NT2/D1 (cell line): ENCODE measurements around the gene PRKACB.

Source experiments
- DNase-seq: peaks from one replicate; pipeline ENCODE4 v3.0.0-alpha.2; 2011; ENCODE audit warnings: low read depth, low spot score
- H3K27me3 ChIP-seq: 2 replicates; pipeline ENCODE4 v1.6.0; 2011; ENCODE audit warnings: mild to moderate bottlenecking; ENCODE audit not compliant: insufficient read length, insufficient read depth
- H3K36me3 ChIP-seq: 2 replicates; pipeline ENCODE4 v1.6.1; 2011; ENCODE audit warnings: mild to moderate bottlenecking, low read length, mixed read lengths; ENCODE audit not compliant: insufficient read depth, insufficient read length
- H3K4me1 ChIP-seq: 2 replicates; pipeline ENCODE4 v1.5.1; 2011; ENCODE audit not compliant: insufficient read depth, insufficient read length
- H3K4me3 ChIP-seq: 2 replicates; pipeline ENCODE4 v1.5.1; 2011; ENCODE audit warnings: low read depth; ENCODE audit not compliant: insufficient read length
- H3K9ac ChIP-seq: 2 replicates; pipeline ENCODE4 v1.6.0; 2011; ENCODE audit warnings: low read depth; ENCODE audit not compliant: insufficient read length
- H3K9me3 ChIP-seq: 2 replicates; pipeline ENCODE4 v1.5.1; 2011; ENCODE audit warnings: mild to moderate bottlenecking, low read length; ENCODE audit not compliant: insufficient read depth
- SUZ12 ChIP-seq: IDR thresholded peaks from 2 replicates; pipeline ENCODE4 v1.6.1; 2011; ENCODE audit not compliant: insufficient read length, insufficient read depth; ENCODE audit errors: extremely low read depth
- YY1 ChIP-seq: IDR thresholded peaks from 2 replicates; pipeline ENCODE4 v1.6.1; 2011; ENCODE audit not compliant: insufficient read length, insufficient read depth
- ZNF274 ChIP-seq: IDR thresholded peaks from 2 replicates; pipeline ENCODE4 v1.6.1; 2011; ENCODE audit warnings: mild to moderate bottlenecking, low read depth, low read length

PRKACB gene

GRCh38 chr1:84268346-84268745 lies 124.3 kb downstream of the PRKACB start:
- no peak for DNase-seq
- Histone ChIP-seq H3K4me1 (no peaks in the 10 kb centered on the region), H3K27me3 (no peaks in the 10 kb centered on the region), H3K9me3 (no peaks in the 10 kb centered on the region), H3K4me3 (no peak overlapping the region), H3K36me3 (no peaks in the 10 kb centered on the region), H3K9ac (no peak overlapping the region)
- no peak for TF ChIP-seq ZNF274
- TF ChIP-seq YY1: no peak
- no peak for TF ChIP-seq SUZ12

GRCh38 chr1:84269306-84269705 lies 125.2 kb downstream of the PRKACB start:
- no peak overlapping the region for H3K9ac ChIP-seq
- TF ChIP-seq ZNF274 (no peak), SUZ12 (no peak), YY1 (no peak)

GRCh38 chr1:84271441-84272151 lies 127.5 kb downstream of the PRKACB start:
- Histone ChIP-seq H3K36me3 (no peaks in the 10 kb centered on the region), H3K4me1 (no peaks in the 10 kb centered on the region), H3K27me3 (no peaks in the 10 kb centered on the region), H3K9ac (no peak overlapping the region), H3K4me3 (no peak overlapping the region), H3K9me3 (no peaks in the 10 kb centered on the region)
- TF ChIP-seq SUZ12: no peak
- TF ChIP-seq ZNF274: no peak
- no peak for TF ChIP-seq YY1
- DNase-seq: no peak

More at GRCh38 chr1:84269306-84269705, 125.2 kb downstream of the PRKACB start:
- no peaks in the 10 kb centered on the region for H3K9me3 ChIP-seq
- no peaks in the 10 kb centered on the region for H3K27me3 ChIP-seq
- DNase-seq: no peak
- no peaks in the 10 kb centered on the region for H3K4me1 ChIP-seq
- H3K36me3 ChIP-seq: no peaks in the 10 kb centered on the region
- no peak overlapping the region for H3K4me3 ChIP-seq

GRCh38 chr1:84272401-84272800 lies 128.3 kb downstream of the PRKACB start:
- Histone ChIP-seq H3K4me3 (no peak overlapping the region), H3K36me3 (no peaks in the 10 kb centered on the region), H3K4me1 (no peaks in the 10 kb centered on the region), H3K9ac (no peak overlapping the region), H3K27me3 (no peaks in the 10 kb centered on the region), H3K9me3 (no peaks in the 10 kb centered on the region)
- no peak for DNase-seq
- TF ChIP-seq YY1 (no peak), SUZ12 (no peak), ZNF274 (no peak)

GRCh38 chr1:84277343-84278059 lies 133.4 kb downstream of the PRKACB start:
- Histone ChIP-seq H3K4me3 (no peak overlapping the region), H3K9ac (no peak overlapping the region), H3K27me3 (no peaks in the 10 kb centered on the region), H3K36me3 (no peaks in the 10 kb centered on the region), H3K4me1 (no peaks in the 10 kb centered on the region), H3K9me3 (no peaks in the 10 kb centered on the region)
- no peak for DNase-seq
- no peak for TF ChIP-seq YY1
- no peak for TF ChIP-seq SUZ12

GRCh38 chr1:84278905-84279304 lies 134.8 kb downstream of the PRKACB start:
- no peak overlapping the region for H3K4me3 ChIP-seq
- DNase-seq: no peak
- H3K27me3 ChIP-seq: no peaks in the 10 kb centered on the region
- H3K9me3 ChIP-seq: no peaks in the 10 kb centered on the region
- H3K4me1 ChIP-seq: no peaks in the 10 kb centered on the region
- TF ChIP-seq YY1 (no peak), ZNF274 (no peak), SUZ12 (no peak)
- no peaks in the 10 kb centered on the region for H3K36me3 ChIP-seq
- no peak overlapping the region for H3K9ac ChIP-seq

GRCh38 chr1:84280912-84281311 lies 136.8 kb downstream of the PRKACB start:
- TF ChIP-seq YY1: no peak
- TF ChIP-seq SUZ12: no peak
- no peak for TF ChIP-seq ZNF274
- H3K9ac ChIP-seq: no peak overlapping the region
- DNase-seq: no peak
- H3K9me3 ChIP-seq: no peaks in the 10 kb centered on the region
- no peaks in the 10 kb centered on the region for H3K27me3 ChIP-seq
- no peak overlapping the region for H3K4me3 ChIP-seq
- H3K36me3 ChIP-seq: no peaks in the 10 kb centered on the region
- no peaks in the 10 kb centered on the region for H3K4me1 ChIP-seq
